ENCODE results near the gene MAPK6.

The MAPK6 gene

DNA sequence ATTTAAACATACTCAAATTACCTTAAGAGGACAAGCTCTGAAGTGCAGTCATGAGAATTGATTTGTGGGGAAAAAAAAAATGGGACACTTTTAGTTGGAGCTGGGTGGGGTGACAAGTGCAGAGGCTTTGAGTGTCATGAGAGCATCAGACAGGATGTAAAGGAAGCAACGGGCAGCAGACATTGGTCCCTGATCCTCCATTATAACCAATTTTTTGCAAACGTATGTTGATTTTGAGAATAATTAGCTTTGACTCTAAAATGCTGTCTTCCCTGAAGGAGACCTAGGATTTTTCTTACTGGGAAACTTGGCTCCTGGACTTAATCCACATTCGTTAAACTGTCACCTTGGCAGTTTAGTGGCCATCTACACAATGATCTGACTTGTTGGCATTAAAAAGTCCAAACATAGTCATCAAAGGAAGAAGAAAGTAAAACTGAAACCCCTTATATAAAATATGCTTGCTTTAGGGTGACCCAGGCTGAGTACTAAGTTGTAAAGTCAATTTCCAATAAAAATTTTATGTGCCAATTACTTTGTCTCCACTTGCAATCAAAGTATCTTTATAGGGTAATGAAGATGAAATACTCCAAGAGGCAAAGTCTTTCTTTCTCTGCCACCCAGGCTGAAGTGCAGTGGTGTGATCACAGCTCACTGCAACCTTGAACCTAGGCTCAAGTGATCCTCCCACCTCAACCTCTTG lies 48.0 kb downstream of the MAPK6 start (continued):
- TF ChIP-seq, protein P1, sequence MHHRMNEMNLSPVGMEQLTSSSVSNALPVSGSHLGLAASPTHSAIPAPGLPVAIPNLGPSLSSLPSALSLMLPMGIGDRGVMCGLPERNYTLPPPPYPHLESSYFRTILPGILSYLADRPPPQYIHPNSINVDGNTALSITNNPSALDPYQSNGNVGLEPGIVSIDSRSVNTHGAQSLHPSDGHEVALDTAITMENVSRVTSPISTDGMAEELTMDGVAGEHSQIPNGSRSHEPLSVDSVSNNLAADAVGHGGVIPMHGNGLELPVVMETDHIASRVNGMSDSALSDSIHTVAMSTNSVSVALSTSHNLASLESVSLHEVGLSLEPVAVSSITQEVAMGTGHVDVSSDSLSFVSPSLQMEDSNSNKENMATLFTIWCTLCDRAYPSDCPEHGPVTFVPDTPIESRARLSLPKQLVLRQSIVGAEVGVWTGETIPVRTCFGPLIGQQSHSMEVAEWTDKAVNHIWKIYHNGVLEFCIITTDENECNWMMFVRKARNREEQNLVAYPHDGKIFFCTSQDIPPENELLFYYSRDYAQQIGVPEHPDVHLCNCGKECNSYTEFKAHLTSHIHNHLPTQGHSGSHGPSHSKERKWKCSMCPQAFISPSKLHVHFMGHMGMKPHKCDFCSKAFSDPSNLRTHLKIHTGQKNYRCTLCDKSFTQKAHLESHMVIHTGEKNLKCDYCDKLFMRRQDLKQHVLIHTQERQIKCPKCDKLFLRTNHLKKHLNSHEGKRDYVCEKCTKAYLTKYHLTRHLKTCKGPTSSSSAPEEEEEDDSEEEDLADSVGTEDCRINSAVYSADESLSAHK (tag by site-specific recombination; IDR thresholded peaks at IDR 0.05) = peak; percentile 62; the same call in 1 of the 2 replicates
- TF ChIP-seq, protein P2, sequence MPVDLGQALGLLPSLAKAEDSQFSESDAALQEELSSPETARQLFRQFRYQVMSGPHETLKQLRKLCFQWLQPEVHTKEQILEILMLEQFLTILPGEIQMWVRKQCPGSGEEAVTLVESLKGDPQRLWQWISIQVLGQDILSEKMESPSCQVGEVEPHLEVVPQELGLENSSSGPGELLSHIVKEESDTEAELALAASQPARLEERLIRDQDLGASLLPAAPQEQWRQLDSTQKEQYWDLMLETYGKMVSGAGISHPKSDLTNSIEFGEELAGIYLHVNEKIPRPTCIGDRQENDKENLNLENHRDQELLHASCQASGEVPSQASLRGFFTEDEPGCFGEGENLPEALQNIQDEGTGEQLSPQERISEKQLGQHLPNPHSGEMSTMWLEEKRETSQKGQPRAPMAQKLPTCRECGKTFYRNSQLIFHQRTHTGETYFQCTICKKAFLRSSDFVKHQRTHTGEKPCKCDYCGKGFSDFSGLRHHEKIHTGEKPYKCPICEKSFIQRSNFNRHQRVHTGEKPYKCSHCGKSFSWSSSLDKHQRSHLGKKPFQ (tag by site-specific recombination; IDR thresholded peaks at IDR 0.05) = peak; percentile 93
- TF ChIP-seq FEZF1 (tag by site-specific recombination; IDR thresholded peaks at IDR 0.05) (peak; percentile 87), GFI1B (tag by site-specific recombination; IDR thresholded peaks at IDR 0.05) (peak; percentile 26; the same call in 1 of the 2 replicates), ZNF350 (tag by site-specific recombination; IDR thresholded peaks at IDR 0.05) (no peak), ZNF248 (tag by site-specific recombination; IDR thresholded peaks at IDR 0.05) (no peak), ZBTB21 (tag by site-specific recombination; IDR thresholded peaks at IDR 0.05) (no peak), ZNF157 (tag by site-specific recombination; IDR thresholded peaks at IDR 0.05) (no peak)

DNA sequence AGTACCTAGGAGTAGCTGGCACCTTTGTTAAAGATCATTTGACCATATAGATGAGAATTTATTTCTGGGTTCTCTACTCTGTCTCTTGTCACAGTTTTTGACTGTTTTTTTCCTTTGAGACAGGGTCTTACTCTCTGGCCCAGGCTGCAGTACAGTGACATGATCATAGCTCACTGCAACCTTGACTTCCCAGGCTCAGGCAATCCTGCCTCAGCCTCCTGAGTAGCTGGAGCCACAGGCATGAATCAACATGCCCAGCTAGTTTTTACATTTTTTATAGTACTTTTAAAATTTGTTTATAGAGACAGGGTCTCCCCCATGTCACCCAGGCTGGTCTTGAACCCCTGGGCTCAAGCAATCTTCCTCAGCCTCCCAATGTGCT lies 48.5 kb downstream of the MAPK6 start:
- H3K27ac ChIP-seq (ENCODE audit: extremely low read depth, low read depth, low read length) = no peak overlapping the region
- H3K4me1 ChIP-seq (ENCODE audit: control insufficient read depth, insufficient read depth, low read length) = peaks cover 3% of the 10 kb centered on the region; the same call in 1 of the 2 replicates
- CTCF ChIA-PET = interaction anchor here (0.7 to 3.7 kb wide), 2 partner anchors 9 to 11 kb away, joined by 3 to 22 read pairs; no protein-coding TSS in a partner anchor
- TF ChIP-seq, protein P3, sequence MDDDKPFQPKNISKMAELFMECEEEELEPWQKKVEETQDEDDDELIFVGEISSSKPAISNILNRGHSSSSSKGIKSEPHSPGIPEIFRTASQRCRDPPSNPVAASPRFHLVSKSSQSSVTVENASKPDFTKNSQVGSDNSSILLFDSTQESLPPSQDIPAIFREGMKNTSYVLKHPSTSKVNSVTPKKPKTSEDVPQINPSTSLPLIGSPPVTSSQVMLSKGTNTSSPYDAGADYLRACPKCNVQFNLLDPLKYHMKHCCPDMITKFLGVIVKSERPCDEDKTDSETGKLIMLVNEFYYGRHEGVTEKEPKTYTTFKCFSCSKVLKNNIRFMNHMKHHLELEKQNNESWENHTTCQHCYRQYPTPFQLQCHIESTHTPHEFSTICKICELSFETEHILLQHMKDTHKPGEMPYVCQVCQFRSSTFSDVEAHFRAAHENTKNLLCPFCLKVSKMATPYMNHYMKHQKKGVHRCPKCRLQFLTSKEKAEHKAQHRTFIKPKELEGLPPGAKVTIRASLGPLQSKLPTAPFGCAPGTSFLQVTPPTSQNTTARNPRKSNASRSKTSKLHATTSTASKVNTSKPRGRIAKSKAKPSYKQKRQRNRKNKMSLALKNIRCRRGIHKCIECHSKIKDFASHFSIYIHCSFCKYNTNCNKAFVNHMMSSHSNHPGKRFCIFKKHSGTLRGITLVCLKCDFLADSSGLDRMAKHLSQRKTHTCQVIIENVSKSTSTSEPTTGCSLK (tag by site-specific recombination; IDR thresholded peaks at IDR 0.05) = no peak
- TF ChIP-seq, protein P4, sequence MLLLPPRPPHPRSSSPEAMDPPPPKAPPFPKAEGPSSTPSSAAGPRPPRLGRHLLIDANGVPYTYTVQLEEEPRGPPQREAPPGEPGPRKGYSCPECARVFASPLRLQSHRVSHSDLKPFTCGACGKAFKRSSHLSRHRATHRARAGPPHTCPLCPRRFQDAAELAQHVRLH (tag by site-specific recombination; IDR thresholded peaks at IDR 0.05) = 0 out of 2 replicates have a peak, but pooled peaks have one; percentile 0
- TF ChIP-seq ZNF121 (tag by site-specific recombination; IDR thresholded peaks at IDR 0.05) (peak; percentile 64; the same call in 1 of the 2 replicates), ZNF792 (tag by site-specific recombination; IDR thresholded peaks at IDR 0.05) (no peak)
- no peaks in the 10 kb centered on the region for H3K9me3 ChIP-seq (ENCODE audit: control insufficient read depth, insufficient read depth, low read depth, low read length)
- POLR2A ChIA-PET = no interaction called here
- H3K36me3 ChIP-seq (ENCODE audit: control insufficient read depth in 2 of 2, insufficient read depth in 1 of 2, low read length in 2 of 2) = peaks cover 0 to 12% of the 10 kb centered on the region in 2 experiments; a peak in 2 of 3 replicates
- H3K4me3 ChIP-seq (ENCODE audit: low read depth, low read length) = no peak overlapping the region

DNA sequence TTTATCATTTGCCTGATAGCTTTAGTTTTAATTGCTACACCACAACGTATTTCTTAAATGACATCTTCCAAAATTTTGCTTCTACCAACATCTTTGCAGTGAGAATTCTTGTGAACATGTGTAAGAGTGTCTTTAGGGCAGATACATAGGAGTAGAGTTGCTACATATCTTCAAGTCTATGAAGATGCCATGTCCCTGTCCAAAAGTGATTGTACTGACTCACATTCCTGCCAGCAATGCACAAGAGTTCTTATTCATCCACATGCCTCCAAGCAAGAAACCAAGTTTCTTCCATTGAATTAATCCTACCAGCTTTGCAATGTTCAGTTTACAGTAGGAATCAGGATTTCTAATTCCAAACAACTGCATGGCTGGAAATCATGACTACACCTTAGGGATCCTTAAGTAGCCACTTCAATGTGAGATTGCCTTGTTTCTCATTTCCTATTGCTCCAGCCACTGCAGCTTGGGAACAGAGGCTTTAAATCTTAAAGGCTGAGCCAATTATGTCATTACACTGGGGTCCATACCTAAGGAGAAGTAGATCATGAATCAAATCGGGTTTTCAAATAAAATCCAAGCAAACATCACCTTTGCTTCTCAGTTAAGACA lies 49.1 kb downstream of the MAPK6 start:
- H3K4me3 ChIP-seq (ENCODE audit: low read depth, low read length) = no peak overlapping the region
- H3K27ac ChIP-seq (ENCODE audit: extremely low read depth, low read depth, low read length) = no peak overlapping the region
- peaks cover 0 to 7% of the 10 kb centered on the region in 2 experiments; a peak in 2 of 3 replicates for H3K36me3 ChIP-seq (ENCODE audit: control insufficient read depth in 2 of 2, insufficient read depth in 1 of 2, low read length in 2 of 2)
- POLR2A ChIA-PET = no interaction called here
- CTCF ChIA-PET = interaction anchor here (0.7 to 3.7 kb wide), 2 partner anchors 8 to 10 kb away, joined by 3 to 22 read pairs; no protein-coding TSS in a partner anchor
- no peaks in the 10 kb centered on the region for H3K9me3 ChIP-seq (ENCODE audit: control insufficient read depth, insufficient read depth, low read depth, low read length)
- peaks cover 3% of the 10 kb centered on the region; the same call in 1 of the 2 replicates for H3K4me1 ChIP-seq (ENCODE audit: control insufficient read depth, insufficient read depth, low read length)
- TF ChIP-seq, protein P5, sequence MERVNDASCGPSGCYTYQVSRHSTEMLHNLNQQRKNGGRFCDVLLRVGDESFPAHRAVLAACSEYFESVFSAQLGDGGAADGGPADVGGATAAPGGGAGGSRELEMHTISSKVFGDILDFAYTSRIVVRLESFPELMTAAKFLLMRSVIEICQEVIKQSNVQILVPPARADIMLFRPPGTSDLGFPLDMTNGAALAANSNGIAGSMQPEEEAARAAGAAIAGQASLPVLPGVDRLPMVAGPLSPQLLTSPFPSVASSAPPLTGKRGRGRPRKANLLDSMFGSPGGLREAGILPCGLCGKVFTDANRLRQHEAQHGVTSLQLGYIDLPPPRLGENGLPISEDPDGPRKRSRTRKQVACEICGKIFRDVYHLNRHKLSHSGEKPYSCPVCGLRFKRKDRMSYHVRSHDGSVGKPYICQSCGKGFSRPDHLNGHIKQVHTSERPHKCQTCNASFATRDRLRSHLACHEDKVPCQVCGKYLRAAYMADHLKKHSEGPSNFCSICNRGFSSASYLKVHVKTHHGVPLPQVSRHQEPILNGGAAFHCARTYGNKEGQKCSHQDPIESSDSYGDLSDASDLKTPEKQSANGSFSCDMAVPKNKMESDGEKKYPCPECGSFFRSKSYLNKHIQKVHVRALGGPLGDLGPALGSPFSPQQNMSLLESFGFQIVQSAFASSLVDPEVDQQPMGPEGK (tag by site-specific recombination; IDR thresholded peaks at IDR 0.05) = no peak
- no peak for TF ChIP-seq ZFHX2 (tag by site-specific recombination; conservative IDR thresholded peaks at IDR 0.05)
- no peak for TF ChIP-seq ZNF529 (tag by site-specific recombination; IDR thresholded peaks at IDR 0.05; ENCODE audit: insufficient replicate concordance)
- no peak for TF ChIP-seq ZNF596 (tag by site-specific recombination; IDR thresholded peaks at IDR 0.05)
- TF ChIP-seq ZNF175 (tag by site-specific recombination; IDR thresholded peaks at IDR 0.05) = no peak
- TF ChIP-seq, protein P6, sequence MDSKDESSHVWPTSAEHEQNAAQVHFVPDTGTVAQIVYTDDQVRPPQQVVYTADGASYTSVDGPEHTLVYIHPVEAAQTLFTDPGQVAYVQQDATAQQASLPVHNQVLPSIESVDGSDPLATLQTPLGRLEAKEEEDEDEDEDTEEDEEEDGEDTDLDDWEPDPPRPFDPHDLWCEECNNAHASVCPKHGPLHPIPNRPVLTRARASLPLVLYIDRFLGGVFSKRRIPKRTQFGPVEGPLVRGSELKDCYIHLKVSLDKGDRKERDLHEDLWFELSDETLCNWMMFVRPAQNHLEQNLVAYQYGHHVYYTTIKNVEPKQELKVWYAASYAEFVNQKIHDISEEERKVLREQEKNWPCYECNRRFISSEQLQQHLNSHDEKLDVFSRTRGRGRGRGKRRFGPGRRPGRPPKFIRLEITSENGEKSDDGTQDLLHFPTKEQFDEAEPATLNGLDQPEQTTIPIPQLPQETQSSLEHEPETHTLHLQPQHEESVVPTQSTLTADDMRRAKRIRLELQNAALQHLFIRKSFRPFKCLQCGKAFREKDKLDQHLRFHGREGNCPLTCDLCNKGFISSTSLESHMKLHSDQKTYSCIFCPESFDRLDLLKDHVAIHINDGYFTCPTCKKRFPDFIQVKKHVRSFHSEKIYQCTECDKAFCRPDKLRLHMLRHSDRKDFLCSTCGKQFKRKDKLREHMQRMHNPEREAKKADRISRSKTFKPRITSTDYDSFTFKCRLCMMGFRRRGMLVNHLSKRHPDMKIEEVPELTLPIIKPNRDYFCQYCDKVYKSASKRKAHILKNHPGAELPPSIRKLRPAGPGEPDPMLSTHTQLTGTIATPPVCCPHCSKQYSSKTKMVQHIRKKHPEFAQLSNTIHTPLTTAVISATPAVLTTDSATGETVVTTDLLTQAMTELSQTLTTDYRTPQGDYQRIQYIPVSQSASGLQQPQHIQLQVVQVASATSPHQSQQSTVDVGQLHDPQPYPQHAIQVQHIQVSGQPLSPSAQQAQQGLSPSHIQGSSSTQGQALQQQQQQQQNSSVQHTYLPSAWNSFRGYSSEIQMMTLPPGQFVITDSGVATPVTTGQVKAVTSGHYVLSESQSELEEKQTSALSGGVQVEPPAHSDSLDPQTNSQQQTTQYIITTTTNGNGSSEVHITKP (tag by site-specific recombination; IDR thresholded peaks at IDR 0.05) = no peak
- no peak for TF ChIP-seq MEIS1 (CRISPR knock-in tag; IDR thresholded peaks at IDR 0.05; ENCODE audit: borderline replicate concordance)
